WTC11 (cell line): Measurements from ENCODE around the gene SMOC1. TPM values are rescaled to one million over a fixed set of nuclear protein-coding genes. Genes with fewer than 3 reads are reported as not detected.

Source experiments
- ATAC-seq: fragments of 200-7000 bp; cut with Tn5 transposase; 2 replicates; pipeline ENCODE4 v1.10.0; 2021; ENCODE audit warnings: mild to moderate bottlenecking, moderate library complexity
- CTCF ChIA-PET: fragments of 300-600 bp; sonication (Branson Sonifier 250); formaldehyde crosslinking; loops from one replicate; lab custom pipeline; 2021; ENCODE audit warnings: antibody characterized with exemption; lab: Charles Lee
- POLR2A ChIA-PET: fragments of 350-600 bp; sonication (Branson Sonifier 250); formaldehyde crosslinking; loops from one replicate; lab custom pipeline; 2021; ENCODE audit warnings: antibody characterized with exemption; lab: Charles Lee
- DNase-seq: peaks from one replicate; pipeline ENCODE4 v3.0.0; 2021; ENCODE audit warnings: low spot score
- H3K27ac Mint-ChIP-seq: 2 replicates; pipeline ENCODE4 v1.8.0; 2021; ENCODE audit warnings: mixed read lengths
- H3K27me3 Mint-ChIP-seq: 2 replicates; pipeline ENCODE4 v1.8.0; 2021; ENCODE audit warnings: low read depth, mild to moderate bottlenecking, moderate library complexity, mixed read lengths
- H3K36me3 Mint-ChIP-seq: 2 replicates; pipeline ENCODE4 v1.8.0; 2021; ENCODE audit warnings: mixed read lengths
- H3K4me1 Mint-ChIP-seq: 2 replicates; pipeline ENCODE4 v1.8.0; 2022; ENCODE audit warnings: mixed read lengths
- H3K4me3 Mint-ChIP-seq: 2 replicates; pipeline ENCODE4 v1.8.0; 2021; ENCODE audit warnings: mild to moderate bottlenecking, moderate library complexity, mixed read lengths
- H3K9me3 Mint-ChIP-seq: 2 replicates; pipeline ENCODE4 v1.8.0; 2021; ENCODE audit warnings: mixed read lengths
- ATF1 ChIP-seq: sonication (generic); formaldehyde crosslinking; IDR thresholded peaks from 2 replicates; pipeline ENCODE4 v1.8.1; 2023; ENCODE audit warnings: mild to moderate bottlenecking, moderate library complexity, missing genetic modification reagents
- ATF3 ChIP-seq: sonication (generic); formaldehyde crosslinking; conservative IDR thresholded peaks from 2 replicates; pipeline ENCODE4 v1.8.1; 2022; ENCODE audit warnings: mild to moderate bottlenecking, missing genetic modification reagents
- E2F1 ChIP-seq: sonication (generic); formaldehyde crosslinking; IDR thresholded peaks from 2 replicates; pipeline ENCODE4 v1.8.0; 2022; ENCODE audit warnings: mild to moderate bottlenecking, missing genetic modification reagents
- E2F4 ChIP-seq: sonication (generic); formaldehyde crosslinking; IDR thresholded peaks from 2 replicates; pipeline ENCODE4 v1.8.1; 2022; ENCODE audit warnings: low read depth, mild to moderate bottlenecking, moderate library complexity, missing genetic modification reagents, borderline replicate concordance
- E2F5 ChIP-seq: sonication (generic); formaldehyde crosslinking; IDR thresholded peaks from 2 replicates; pipeline ENCODE4 v1.8.1; 2022; ENCODE audit warnings: mild to moderate bottlenecking, moderate library complexity, missing genetic modification reagents
- ELF4 ChIP-seq: sonication (generic); formaldehyde crosslinking; IDR thresholded peaks from 2 replicates; pipeline ENCODE4 v1.8.1; 2022; ENCODE audit warnings: low read depth, mild to moderate bottlenecking, moderate library complexity, missing genetic modification reagents
- ETV6 ChIP-seq: sonication (generic); formaldehyde crosslinking; IDR thresholded peaks from 2 replicates; pipeline ENCODE4 v1.8.1; 2022; ENCODE audit warnings: mild to moderate bottlenecking, missing genetic modification reagents
- FOXK1 ChIP-seq: sonication (generic); formaldehyde crosslinking; IDR thresholded peaks from 2 replicates; pipeline ENCODE4 v1.8.0; 2022; ENCODE audit warnings: mild to moderate bottlenecking, moderate library complexity, missing genetic modification reagents
- GABPB1 ChIP-seq: sonication (generic); formaldehyde crosslinking; IDR thresholded peaks from 2 replicates; pipeline ENCODE4 v1.8.1; 2023; ENCODE audit warnings: mild to moderate bottlenecking, missing genetic modification reagents
- MXD4 ChIP-seq: fragments of 250-450 bp; sonication (Bioruptor Pico); IDR thresholded peaks from 2 replicates; pipeline ENCODE4 v1.8.0; 2021; ENCODE audit warnings: mild to moderate bottlenecking, moderate library complexity, borderline replicate concordance
- MYBL2 ChIP-seq: sonication (generic); formaldehyde crosslinking; IDR thresholded peaks from 2 replicates; pipeline ENCODE4 v1.8.1; 2023; ENCODE audit warnings: mild to moderate bottlenecking, moderate library complexity, missing genetic modification reagents
- SMAD4 ChIP-seq: sonication (generic); formaldehyde crosslinking; IDR thresholded peaks from 2 replicates; pipeline ENCODE4 v1.8.0; 2022; ENCODE audit warnings: mild to moderate bottlenecking, missing genetic modification reagents
- USF2 ChIP-seq: sonication (generic); formaldehyde crosslinking; IDR thresholded peaks from 2 replicates; pipeline ENCODE4 v1.8.1; 2023; ENCODE audit warnings: mild to moderate bottlenecking, missing genetic modification reagents, moderate library complexity
- ZBTB21 ChIP-seq: sonication (generic); formaldehyde crosslinking; IDR thresholded peaks from 2 replicates; pipeline ENCODE4 v1.8.1; 2023; ENCODE audit warnings: mild to moderate bottlenecking, missing genetic modification reagents, borderline replicate concordance
- ZBTB43 ChIP-seq: sonication (generic); formaldehyde crosslinking; IDR thresholded peaks from 2 replicates; pipeline ENCODE4 v1.8.1; 2023; ENCODE audit warnings: mild to moderate bottlenecking, missing genetic modification reagents
- ZMAT4 ChIP-seq: fragments of 250-450 bp; sonication (Bioruptor Pico); IDR thresholded peaks from 2 replicates; pipeline ENCODE4 v1.9.0; 2021; ENCODE audit warnings: mild to moderate bottlenecking
- ZNF121 ChIP-seq: sonication (generic); formaldehyde crosslinking; IDR thresholded peaks from 2 replicates; pipeline ENCODE4 v1.8.0; 2023; ENCODE audit warnings: missing genetic modification reagents
- ZNF138 ChIP-seq: sonication (generic); formaldehyde crosslinking; conservative IDR thresholded peaks from 2 replicates; pipeline ENCODE4 v1.8.1; 2022; ENCODE audit warnings: mild to moderate bottlenecking, moderate library complexity, missing genetic modification reagents
- ZNF219 ChIP-seq: sonication (generic); formaldehyde crosslinking; IDR thresholded peaks from 2 replicates; pipeline ENCODE4 v1.8.0; 2023; ENCODE audit warnings: missing genetic modification reagents, mild to moderate bottlenecking, borderline replicate concordance
- ZNF512 ChIP-seq: sonication (generic); formaldehyde crosslinking; IDR thresholded peaks from 2 replicates; pipeline ENCODE4 v1.8.1; 2022; ENCODE audit warnings: missing genetic modification reagents, borderline replicate concordance
- total RNA-seq: library from RNA; stranded (reverse); gene quantifications from 3 replicates; pipeline ENCODE4 v1.2.3, GENCODE V29; 2021

The SMOC1 gene
- total RNA-seq, 1 experiment from 2014 or later = 1.1 TPM

- no peak for TF ChIP-seq ZMAT4
- TF ChIP-seq ETV6 (CRISPR knock-in tag) = 0 out of 2 replicates have a peak, but pooled peaks have one; percentile 34
- TF ChIP-seq, all 79 proteins: peak for 1
- CTCF ChIA-PET = interaction anchor here (1.3 to 1.6 kb wide), 2 partner anchors 26 to 110 kb away, joined by 5 to 7 read pairs; no protein-coding TSS in a partner anchor
- H3K4me3 Mint-ChIP-seq = peak overlapping the region; percentile 18
These were observed 108.3 kb downstream of the SMOC1 start for GRCh38 chr14:69987406-69988121.

GRCh38 chr14:69988979-69989378, 109.8 kb downstream of the SMOC1 start:
- Mint-ChIP-seq H3K27me3 (no peaks in the 10 kb centered on the region), H3K36me3 (no peaks in the 10 kb centered on the region), H3K4me1 (peaks cover 22% of the 10 kb centered on the region), H3K4me3 (no peak overlapping the region), H3K27ac (no peak overlapping the region), H3K9me3 (peaks cover 10% of the 10 kb centered on the region)
- CTCF ChIA-PET = interaction anchor here (1.3 kb wide), 1 partner anchor 112 kb away, joined by 5 read pairs; no protein-coding TSS in a partner anchor
- POLR2A ChIA-PET = no interaction called here
- DNase-seq (no peak), ATAC-seq (no peak)
- TF ChIP-seq ATF3 (CRISPR knock-in tag) (no peak), ZMAT4 (no peak), ZNF138 (no peak), MYBL2 (CRISPR knock-in tag) (no peak), SMAD4 (CRISPR knock-in tag) (no peak), ATF1 (CRISPR knock-in tag) (no peak), MXD4 (CRISPR knock-in tag) (no peak), ZNF512 (CRISPR knock-in tag) (no peak), ZBTB21 (CRISPR knock-in tag) (no peak), FOXK1 (CRISPR knock-in tag) (no peak), ELF4 (CRISPR knock-in tag) (no peak), E2F5 (CRISPR knock-in tag) (no peak), ZNF219 (no peak), ZNF121 (no peak), E2F4 (no peak), GABPB1 (CRISPR knock-in tag) (no peak), USF2 (CRISPR knock-in tag) (no peak), E2F1 (CRISPR knock-in tag) (no peak), ZBTB43 (CRISPR knock-in tag) (no peak)

More at GRCh38 chr14:69987406-69988121, 108.3 kb downstream of the SMOC1 start:
- Mint-ChIP-seq H3K9me3 (peaks cover 10% of the 10 kb centered on the region), H3K36me3 (no peaks in the 10 kb centered on the region), H3K27ac (peak overlapping the region; percentile 51), H3K4me1 (peaks cover 24% of the 10 kb centered on the region), H3K27me3 (no peaks in the 10 kb centered on the region)
- peak; percentile 92 for ATAC-seq
- POLR2A ChIA-PET = no interaction called here
- peak; percentile 65 for DNase-seq
